ENCODE measurements around the gene RCOR2. TPM values are rescaled to one million over a fixed set of nuclear protein-coding genes. Genes with fewer than 3 reads are reported as not detected.

The RCOR2 gene
- total RNA-seq, 4 donors from 2014 or later: 0.64 to 0.82 TPM; not detected in 2

DNA sequence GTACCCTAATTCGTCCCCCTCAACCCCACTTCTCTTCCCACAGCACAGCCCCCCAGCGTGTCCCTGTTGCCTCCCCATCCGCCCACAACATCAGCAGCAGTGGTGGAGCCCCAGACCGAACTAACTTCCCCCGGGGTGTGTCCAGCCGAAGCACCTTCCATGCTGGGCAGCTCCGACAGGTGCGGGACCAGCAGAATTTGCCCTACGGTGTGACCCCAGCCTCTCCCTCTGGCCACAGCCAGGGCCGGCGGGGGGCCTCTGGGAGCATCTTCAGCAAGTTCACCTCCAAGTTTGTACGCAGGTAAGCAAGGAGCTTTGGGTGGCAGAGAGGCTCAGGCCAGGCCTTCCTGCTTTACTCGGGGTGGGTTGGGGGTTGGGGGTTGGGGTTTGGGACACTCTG is 12.2 kb downstream of the RCOR2 start:
- no peak overlapping the region for H3K4me3 ChIP-seq

DNA sequence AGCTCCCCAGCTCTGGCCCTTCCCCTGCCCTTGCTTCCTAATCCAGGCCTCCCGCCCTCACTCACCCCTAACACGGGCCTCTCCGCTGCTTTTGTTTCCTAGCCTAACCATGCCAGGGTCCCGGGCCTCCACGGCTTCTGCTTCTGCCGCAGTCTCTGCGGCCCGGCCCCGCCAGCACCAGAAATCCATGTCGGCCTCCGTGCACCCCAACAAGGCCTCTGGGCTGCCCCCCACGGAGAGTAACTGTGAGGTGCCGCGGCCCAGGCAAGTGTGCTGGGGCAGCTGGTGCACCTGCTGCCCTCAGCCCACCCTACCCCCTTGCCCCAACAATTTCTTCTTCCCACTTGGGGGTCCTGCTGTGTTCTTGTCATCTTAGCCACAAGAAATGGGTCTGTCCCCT is 13.1 kb downstream of the RCOR2 start:
- Histone ChIP-seq H3K9me3 (no peaks in the 10 kb centered on the region), H3K4me1 (peaks cover 0 to 8% (median 4%) of the 10 kb centered on the region in 4 donors), H3K27me3 (no peaks in the 10 kb centered on the region), H3K27ac (no peak overlapping the region), H3K36me3 (peaks cover 0 to 62% (median 32%) of the 10 kb centered on the region in 4 donors), H3K4me3 (no peak overlapping the region)
- TF ChIP-seq, protein P1, sequence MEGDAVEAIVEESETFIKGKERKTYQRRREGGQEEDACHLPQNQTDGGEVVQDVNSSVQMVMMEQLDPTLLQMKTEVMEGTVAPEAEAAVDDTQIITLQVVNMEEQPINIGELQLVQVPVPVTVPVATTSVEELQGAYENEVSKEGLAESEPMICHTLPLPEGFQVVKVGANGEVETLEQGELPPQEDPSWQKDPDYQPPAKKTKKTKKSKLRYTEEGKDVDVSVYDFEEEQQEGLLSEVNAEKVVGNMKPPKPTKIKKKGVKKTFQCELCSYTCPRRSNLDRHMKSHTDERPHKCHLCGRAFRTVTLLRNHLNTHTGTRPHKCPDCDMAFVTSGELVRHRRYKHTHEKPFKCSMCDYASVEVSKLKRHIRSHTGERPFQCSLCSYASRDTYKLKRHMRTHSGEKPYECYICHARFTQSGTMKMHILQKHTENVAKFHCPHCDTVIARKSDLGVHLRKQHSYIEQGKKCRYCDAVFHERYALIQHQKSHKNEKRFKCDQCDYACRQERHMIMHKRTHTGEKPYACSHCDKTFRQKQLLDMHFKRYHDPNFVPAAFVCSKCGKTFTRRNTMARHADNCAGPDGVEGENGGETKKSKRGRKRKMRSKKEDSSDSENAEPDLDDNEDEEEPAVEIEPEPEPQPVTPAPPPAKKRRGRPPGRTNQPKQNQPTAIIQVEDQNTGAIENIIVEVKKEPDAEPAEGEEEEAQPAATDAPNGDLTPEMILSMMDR (IDR thresholded peaks at IDR 0.05): no peak
- WGBS, 2 donors (ENCODE audit: low coverage in 1 of 2): 93% methylated on average over 14 of the region's 14 CpGs; no CpG with 5 or more reads in 1 of the 2 donors
- DNase-seq: no peak
- intact Hi-C loops (cut with DNase I; ENCODE audit: low total_unique reads) (no loop called here), in situ Hi-C loops (cut with MboI; ENCODE audit: low pct_ligation_motif_present in 1 of 4, low pct_unique_long_range_greater_than_20kb in 1 of 4, low sequenced_read_pairs in 3 of 4) (loop anchor here in 1 of 4 donors (10.0 kb wide), 1 partner anchor 69 kb away; the partner anchor contains the start of gene MARK2)

More for the DNA sequence above, 12.2 kb downstream of the RCOR2 start:
- Histone ChIP-seq H3K27me3 (no peaks in the 10 kb centered on the region), H3K36me3 (peaks cover 0 to 53% (median 28%) of the 10 kb centered on the region in 4 donors), H3K4me1 (peaks cover 0 to 9% (median 4%) of the 10 kb centered on the region in 4 donors), H3K27ac (no peak overlapping the region), H3K9me3 (no peaks in the 10 kb centered on the region)
- DNase-seq: no peak
- 94% methylated on average over 13 of the region's 13 CpGs; no CpG with 5 or more reads in 1 of the 2 donors for WGBS, 2 donors (ENCODE audit: low coverage in 1 of 2)
- in situ Hi-C loops (cut with MboI; ENCODE audit: low pct_ligation_motif_present in 1 of 4, low pct_unique_long_range_greater_than_20kb in 1 of 4, low sequenced_read_pairs in 3 of 4): loop anchor here in 1 of 4 donors (10.0 kb wide), 1 partner anchor 70 kb away; the partner anchor contains the start of gene MARK2
- intact Hi-C loops (cut with DNase I; ENCODE audit: low total_unique reads): no loop called here
- no peak for TF ChIP-seq POLR2A (IDR thresholded peaks at IDR 0.05)
- TF ChIP-seq, protein P1 (IDR thresholded peaks at IDR 0.05): no peak
- TF ChIP-seq EP300 (IDR thresholded peaks at IDR 0.05; ENCODE audit: low read depth): no peak
- no peak for TF ChIP-seq POLR2AphosphoS5 (IDR thresholded peaks at IDR 0.05)

DNA sequence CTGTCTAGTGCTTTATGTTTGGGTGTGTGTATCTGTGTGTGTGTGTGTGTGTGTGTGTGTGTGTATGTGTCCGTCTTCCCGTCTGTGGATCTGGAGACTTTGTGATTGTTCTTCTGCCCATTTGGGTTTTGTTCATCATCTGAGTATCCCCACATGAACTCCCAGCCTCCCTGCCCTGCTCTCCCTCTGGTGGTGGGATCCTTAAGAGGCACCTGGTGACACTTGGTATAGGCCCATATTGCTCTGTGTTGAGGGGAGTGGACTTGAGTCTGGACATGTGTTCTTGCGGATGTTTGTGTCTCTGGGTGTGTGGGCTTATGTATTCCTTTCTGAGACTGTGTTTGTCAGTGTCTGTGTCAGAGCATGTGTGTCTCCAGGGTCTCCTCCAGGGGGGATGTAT is 15.3 kb downstream of the RCOR2 start:
- in situ Hi-C loops (cut with MboI; ENCODE audit: low pct_ligation_motif_present in 1 of 4, low pct_unique_long_range_greater_than_20kb in 1 of 4, low sequenced_read_pairs in 3 of 4): loop anchor here in 1 of 4 donors (10.0 kb wide), 1 partner anchor 67 kb away; the partner anchor contains the start of gene MARK2
- WGBS, 2 donors (ENCODE audit: low coverage in 1 of 2): 79% methylated on average over 3 of the region's 3 CpGs; no CpG with 5 or more reads in 1 of the 2 donors
- intact Hi-C loops (cut with DNase I; ENCODE audit: low total_unique reads): no loop called here
- DNase-seq: no peak
- Histone ChIP-seq H3K4me3 (no peak overlapping the region), H3K27me3 (no peaks in the 10 kb centered on the region), H3K36me3 (peaks cover 0 to 78% (median 37%) of the 10 kb centered on the region in 4 donors), H3K4me1 (no peaks in the 10 kb centered on the region), H3K9me3 (no peaks in the 10 kb centered on the region), H3K27ac (no peak overlapping the region)
- TF ChIP-seq, protein P1 (IDR thresholded peaks at IDR 0.05): peak in 1 of 5 experiments; percentile 36
- TF ChIP-seq POLR2A (IDR thresholded peaks at IDR 0.05): no peak

DNA sequence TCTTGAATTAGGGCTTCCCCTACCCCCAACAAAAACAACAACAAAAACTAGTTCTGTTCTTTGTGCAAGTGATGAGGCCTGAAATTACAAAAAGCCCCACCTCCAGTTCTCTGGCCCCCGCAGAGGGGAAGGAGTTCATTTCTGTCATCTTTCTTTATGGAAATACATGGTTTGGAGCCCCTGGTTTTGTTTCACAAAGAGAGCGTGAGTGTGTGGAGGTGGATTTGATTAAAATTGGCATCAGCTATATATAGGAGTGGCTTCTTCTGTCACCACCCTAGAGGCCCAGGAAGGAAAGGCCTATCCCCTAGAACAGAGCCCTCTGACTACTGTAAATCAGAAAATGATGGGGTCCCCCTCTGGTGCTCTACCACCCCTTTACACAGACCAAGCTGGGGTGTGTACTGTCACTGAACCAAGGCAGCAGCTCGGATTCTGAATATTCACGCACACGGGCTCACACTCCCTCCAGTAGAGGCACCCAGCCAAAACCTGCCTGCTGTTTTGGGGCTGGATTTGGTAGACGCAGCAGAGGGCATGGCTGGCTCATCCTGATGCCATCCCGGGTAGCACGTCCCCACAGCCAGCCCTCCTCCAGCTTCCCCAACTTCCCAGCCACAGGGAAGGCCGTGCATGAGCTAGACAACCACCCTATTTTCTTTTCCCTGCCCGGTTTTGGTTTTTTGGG is 19.4 kb downstream of the RCOR2 start:
- TF ChIP-seq POLR2AphosphoS5 (IDR thresholded peaks at IDR 0.05): no peak
- intact Hi-C loops (cut with DNase I; ENCODE audit: low total_unique reads): no loop called here
- H3K27me3 ChIP-seq: no peaks in the 10 kb centered on the region
- H3K9me3 ChIP-seq: no peaks in the 10 kb centered on the region
- H3K36me3 ChIP-seq: peaks cover 0 to 60% (median 28%) of the 10 kb centered on the region in 4 donors
- peaks cover 0 to 6% (median 0%) of the 10 kb centered on the region in 4 donors for H3K4me1 ChIP-seq
- in situ Hi-C loops (cut with MboI; ENCODE audit: low pct_ligation_motif_present in 1 of 4, low pct_unique_long_range_greater_than_20kb in 1 of 4, low sequenced_read_pairs in 3 of 4): no loop called here
- H3K27ac ChIP-seq: no peak overlapping the region
- no peak overlapping the region for H3K4me3 ChIP-seq
- 91 to 95% methylated on average over 4 to 10 of the region's 10 CpGs for WGBS, 2 donors (ENCODE audit: low coverage in 1 of 2)
- no peak for DNase-seq
